Heart right ventricle (tissue), 16 donors: ENCODE results near the gene PNPO. TPM values are rescaled to one million over a fixed set of nuclear protein-coding genes. Genes with fewer than 3 reads are reported as not detected.

ENCODE experiments used
- ATAC-seq, 8 donors: fragments of 200-7000 bp; cut with Tn5 transposase; one replicate each; pipeline ENCODE4 v1.9.1; 2020; ENCODE audit warnings: mild to moderate bottlenecking in 8 of 8, moderate library complexity in 8 of 8, moderate number of reproducible peaks in 1 of 8
- DNase-seq, 2 donors: peaks; one replicate each; pipeline ENCODE4 v3.0.0-alpha.2; 2020
- H3K27ac ChIP-seq, 10 donors: fragments of 200-600 bp; sonication (generic) in 2 of 10; one replicate each; pipeline versions ENCODE4 v1.5.0 to v1.8.0; 2020 to 2022; ENCODE audit warnings: mild to moderate bottlenecking in 3 of 10
- H3K27me3 ChIP-seq, 7 donors: fragments of 200-600 bp; one replicate each; pipeline ENCODE4 v1.8.0; 2021 to 2022; ENCODE audit warnings: mild to moderate bottlenecking in 2 of 7
- H3K36me3 ChIP-seq, 9 donors: fragments of 200-600 bp; sonication (generic) in 1 of 9; one replicate each; pipeline versions ENCODE4 v1.5.0 to v1.8.0; 2020 to 2022; ENCODE audit warnings: mild to moderate bottlenecking in 2 of 9
- H3K4me1 ChIP-seq, 9 donors: fragments of 200-600 bp; sonication (generic) in 1 of 9; one replicate each; pipeline versions ENCODE4 v1.5.0 to v1.8.0; 2020 to 2022; ENCODE audit warnings: mild to moderate bottlenecking in 4 of 9
- H3K4me3 ChIP-seq, 10 donors: fragments of 200-600 bp; sonication (generic) in 2 of 10; one replicate each; pipeline versions ENCODE4 v1.5.0 to v1.8.0; 2020 to 2022; ENCODE audit warnings: mild to moderate bottlenecking in 7 of 10, moderate library complexity in 2 of 10
- H3K9me3 ChIP-seq, 11 donors: fragments of 200-600 bp in 10 of 11; sonication (generic) in 2 of 11; one replicate each; pipeline versions ENCODE4 v1.5.0 to v1.8.0; 2013 to 2022; ENCODE audit warnings: mild to moderate bottlenecking in 2 of 11, control low read depth in 1 of 11, moderate library complexity in 1 of 11
- CTCF ChIP-seq, 9 donors: fragments of 200-600 bp; sonication (generic) in 2 of 9; IDR thresholded peaks; one replicate each; pipeline versions ENCODE4 v1.5.0 to v1.8.0; 2021 to 2022; ENCODE audit warnings: antibody characterized with exemption in 9 of 9, mild to moderate bottlenecking in 5 of 9, moderate library complexity in 1 of 9
- WGBS, 2 donors: extraction: QIAGEN DNeasy Blood & Tissue Kit; methylation state at CpG; one replicate each; pipeline ENCODE4 v1.1.7; 2013; ENCODE audit warnings: inconsistent platforms in 1 of 2; 5-methylcytosine and 5-hydroxymethylcytosine counted together
- intact Hi-C, 10 donors: fragments of 100-400 bp; cut with DNase I; formaldehyde crosslinking; loops; one replicate each; pipeline versions ENCODE4 v1.11.1 to v1.14.2; 2022
- polyA plus RNA-seq, 2 donors: library from polyadenylated mRNA; stranded (reverse); fragments of 200-250 nt; gene quantifications; one replicate each; pipeline ENCODE4 v1.2.3, GENCODE V29; 2013
- total RNA-seq, 10 donors: library from RNA; stranded (reverse); fragmentation: NEBNext Ultra II Directional in 3 of 10; extraction: Animal tissue kit (Norgen Biotek cat#: 25700) in 3 of 10; gene quantifications; one replicate each; pipeline versions ENCODE4 v1.2.1 to v1.2.4, GENCODE V29; 2021 to 2023
- donor health status: Arrhythmogenic right ventricular cardiomyopathy.
- donor health status: ischemic (EF 13 %, LVEDD 7.1; RV severe dilation, severe dysfunction).
- donor health status: healthy with polysubstance abuse.
- donor health status: DM: no; HTN: yes; CAD: no.
- donor health status: DM: no; HTN: no; CAD: no.
- donor health status: ischemic (EF 25% LVEDD 6.9; RV normal size, moderate dysfunction).
- donor health status: ischemic (EF 25% LVEDD 5.7; RV mildly dilated, moderate dysfunction).
- donor health status: healthy.
- donor health status: DM: yes; HTN: yes; CAD: no.
- donor health status: Ischemic cardiomyopathy.
- donor health status: ischemic (EF 35%, LVEDD 5.7; RV mildly dilated, moderate dysfunction).
- donor health status: nonischemic (EF 11% LVEDD 7.7; RV severe dilation, severe dysfunction).
- donor health status: DM: yes; HTN: yes; CAD: no.
- donor health status: PGD.
- donor health status: ischemic (EF 29% LVEDD 5.4; RV normal size, mild dysfunction).
- donor health status: nonischemic (EF 23%, LVEDD 6.1; RV moderate dilation, normal function).

The PNPO gene
- total and polyA plus RNA-seq, 12 donors: 9.5 to 37.0 (median 29.9) TPM

GRCh38 chr17:47967607-47968252, 26.4 kb downstream of the PNPO start:
- TF ChIP-seq CTCF (IDR thresholded peaks at IDR 0.05): no peak
- intact Hi-C loops: loop anchor here in 1 of 10 donors (10.0 kb wide), 1 partner anchor 123 kb away; the partner anchor contains the start of gene SCRN2
- 46 to 49% methylated on average over 5 of the region's 5 CpGs for WGBS, 2 donors

GRCh38 chr17:47968836-47969235, 27.5 kb downstream of the PNPO start:
- H3K4me3 ChIP-seq: no peak overlapping the region
- H3K27me3 ChIP-seq: no peaks in the 10 kb centered on the region
- DNase-seq: no peak
- H3K36me3 ChIP-seq: peaks cover 0 to 13% (median 3%) of the 10 kb centered on the region in 9 donors
- intact Hi-C loops: loop anchor here in 1 of 10 donors (10.0 kb wide), 1 partner anchor 124 kb away; the partner anchor contains the start of gene SCRN2
- 93 to 94% methylated on average over 5 of the region's 5 CpGs for WGBS, 2 donors
- H3K4me1 ChIP-seq: peaks cover 4 to 24% (median 15%) of the 10 kb centered on the region in 9 donors
- TF ChIP-seq CTCF (IDR thresholded peaks at IDR 0.05): no peak
- ATAC-seq: no peak
- no peaks in the 10 kb centered on the region for H3K9me3 ChIP-seq
- no peak overlapping the region for H3K27ac ChIP-seq

More at GRCh38 chr17:47967607-47968252, 26.4 kb downstream of the PNPO start:
- H3K4me3 ChIP-seq: no peak overlapping the region
- ATAC-seq: no peak
- H3K4me1 ChIP-seq: peaks cover 4 to 21% (median 15%) of the 10 kb centered on the region in 9 donors
- no peaks in the 10 kb centered on the region for H3K27me3 ChIP-seq
- H3K27ac ChIP-seq: no peak overlapping the region
- DNase-seq: no peak
- H3K36me3 ChIP-seq: peaks cover 0 to 2% (median 0%) of the 10 kb centered on the region in 9 donors
- no peaks in the 10 kb centered on the region for H3K9me3 ChIP-seq

- H3K27ac ChIP-seq: peak overlapping the region in 2 of 10 donors; percentile 58 to 89
- H3K27me3 ChIP-seq: no peaks in the 10 kb centered on the region
- H3K4me1 ChIP-seq: peaks cover 4 to 24% (median 15%) of the 10 kb centered on the region in 9 donors
- intact Hi-C loops: loop anchor here in 8 of 10 donors (1.0 to 10.0 kb wide), 9 partner anchors 21 to 129 kb away; partner anchors contain the start of genes SCRN2 (in 5 of the 8) and SP2 (in 4 of the 8)
- DNase-seq (no peak), ATAC-seq (no peak)
- TF ChIP-seq CTCF (IDR thresholded peaks at IDR 0.05): no peak
- H3K36me3 ChIP-seq: peaks cover 0 to 26% (median 12%) of the 10 kb centered on the region in 9 donors
- H3K9me3 ChIP-seq: no peaks in the 10 kb centered on the region
- peak overlapping the region in 9 of 10 donors; percentile 20 to 98 (median 93) for H3K4me3 ChIP-seq
- 39 to 42% methylated on average over 15 of the region's 15 CpGs for WGBS, 2 donors
Observed at GRCh38 chr17:47969930-47970724, 28.8 kb downstream of the PNPO start.
